Measurements from ENCODE around the gene CACNA1I. TPM values are rescaled to one million over a fixed set of nuclear protein-coding genes. Genes with fewer than 3 reads are reported as not detected.

Gene CACNA1I
- total and polyA plus RNA-seq, 2 donors (not counting 3 experiments of a cell fraction or from before 2014, with no cell fraction given), result not detected

DNA sequence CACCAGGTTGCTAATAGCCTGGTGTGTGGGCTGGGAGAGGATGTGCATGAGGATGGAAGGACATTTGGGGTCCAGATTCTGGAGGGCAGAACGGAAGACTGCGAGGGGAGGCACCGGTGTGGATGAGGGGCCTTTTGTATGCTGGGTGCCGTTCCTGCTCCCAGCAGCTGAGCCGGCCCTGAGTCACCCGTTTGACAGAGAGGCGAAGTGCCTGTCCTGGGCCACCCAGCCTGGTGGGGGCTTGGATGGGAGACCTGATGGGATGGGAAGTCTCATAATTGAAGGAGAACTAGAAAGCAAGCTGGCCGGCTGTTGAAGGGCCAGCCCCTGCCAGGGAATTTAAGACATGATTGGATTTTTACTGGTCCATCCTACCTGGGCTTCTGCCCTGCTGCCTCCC lies 10.8 kb downstream of the CACNA1I start:
- FAIRE-seq (no peak), DNase-seq (ENCODE audit: low read depth, low spot score) (no peak)
- H3K9me3 ChIP-seq (replicated peaks; ENCODE audit: control insufficient read depth, insufficient read depth, low read length), result no peaks in the 10 kb centered on the region
- H2AFZ ChIP-seq (ENCODE audit: low read depth, low read length), result no peak overlapping the region
- H3K79me2 ChIP-seq (ENCODE audit: control insufficient read depth, insufficient read depth, low read length), result no peaks in the 10 kb centered on the region
- H3K9ac ChIP-seq (replicated peaks; ENCODE audit: extremely low read depth, insufficient read depth, low read length), result no peak overlapping the region
- no peak for TF ChIP-seq EZH2 (IDR thresholded peaks at IDR 0.05; ENCODE audit: borderline replicate concordance, low read depth, low read length, severe bottlenecking)
- no peak for TF ChIP-seq MYC (IDR thresholded peaks at IDR 0.05; ENCODE audit: low read depth, low read length)
- no peak for TF ChIP-seq GATA2 (IDR thresholded peaks at IDR 0.05; ENCODE audit: insufficient read depth, insufficient read length, low read depth, low read length)
- TF ChIP-seq POLR2AphosphoS5 (IDR thresholded peaks at IDR 0.05; ENCODE audit: insufficient read depth, low read depth, low read length), result no peak
- TF ChIP-seq, protein P1, sequence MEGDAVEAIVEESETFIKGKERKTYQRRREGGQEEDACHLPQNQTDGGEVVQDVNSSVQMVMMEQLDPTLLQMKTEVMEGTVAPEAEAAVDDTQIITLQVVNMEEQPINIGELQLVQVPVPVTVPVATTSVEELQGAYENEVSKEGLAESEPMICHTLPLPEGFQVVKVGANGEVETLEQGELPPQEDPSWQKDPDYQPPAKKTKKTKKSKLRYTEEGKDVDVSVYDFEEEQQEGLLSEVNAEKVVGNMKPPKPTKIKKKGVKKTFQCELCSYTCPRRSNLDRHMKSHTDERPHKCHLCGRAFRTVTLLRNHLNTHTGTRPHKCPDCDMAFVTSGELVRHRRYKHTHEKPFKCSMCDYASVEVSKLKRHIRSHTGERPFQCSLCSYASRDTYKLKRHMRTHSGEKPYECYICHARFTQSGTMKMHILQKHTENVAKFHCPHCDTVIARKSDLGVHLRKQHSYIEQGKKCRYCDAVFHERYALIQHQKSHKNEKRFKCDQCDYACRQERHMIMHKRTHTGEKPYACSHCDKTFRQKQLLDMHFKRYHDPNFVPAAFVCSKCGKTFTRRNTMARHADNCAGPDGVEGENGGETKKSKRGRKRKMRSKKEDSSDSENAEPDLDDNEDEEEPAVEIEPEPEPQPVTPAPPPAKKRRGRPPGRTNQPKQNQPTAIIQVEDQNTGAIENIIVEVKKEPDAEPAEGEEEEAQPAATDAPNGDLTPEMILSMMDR (IDR thresholded peaks at IDR 0.05; ENCODE audit: extremely low read depth in 1 of 2, insufficient read depth in 1 of 2, low read depth in 1 of 2, low read length in 2 of 2), result no peak
- TF ChIP-seq, protein P2, sequence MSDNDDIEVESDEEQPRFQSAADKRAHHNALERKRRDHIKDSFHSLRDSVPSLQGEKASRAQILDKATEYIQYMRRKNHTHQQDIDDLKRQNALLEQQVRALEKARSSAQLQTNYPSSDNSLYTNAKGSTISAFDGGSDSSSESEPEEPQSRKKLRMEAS (IDR thresholded peaks at IDR 0.05; ENCODE audit: insufficient read depth, insufficient read length), result no peak
- no peak for TF ChIP-seq FOS (IDR thresholded peaks at IDR 0.05; ENCODE audit: borderline replicate concordance, insufficient read depth, low read length)
- no peak for TF ChIP-seq JUN (IDR thresholded peaks at IDR 0.05; ENCODE audit: borderline replicate concordance, insufficient read depth, insufficient read length, low read depth)
- no peak for TF ChIP-seq POLR2A (IDR thresholded peaks at IDR 0.05; ENCODE audit: low read depth, low read length)
- no peak overlapping the region for H3K4me2 ChIP-seq (ENCODE audit: insufficient read depth, low read length)
- H3K36me3 ChIP-seq (ENCODE audit: control insufficient read depth in 2 of 2, extremely low read depth in 1 of 2, insufficient read depth in 2 of 2, low read length in 2 of 2), result no peaks in the 10 kb centered on the region
- H3K9me1 ChIP-seq (replicated peaks; ENCODE audit: control insufficient read depth, extremely low read depth, insufficient read depth, low read length), result no peaks in the 10 kb centered on the region
- intact Hi-C loops (cut with micrococcal nuclease), result no loop called here
- peaks cover 0 to 3% of the 10 kb centered on the region in 2 experiments for H3K27me3 ChIP-seq (ENCODE audit: control insufficient read depth in 2 of 2, insufficient read depth in 2 of 2, low read length in 2 of 2)
- POLR2A ChIA-PET, result no interaction called here
- no peak overlapping the region for H3K4me3 ChIP-seq (replicated peaks in 1 of 3; ENCODE audit: insufficient read depth in 1 of 3, low read depth in 1 of 3, low read length in 3 of 3)
- BruUV-seq (replicated peaks), result no TSS peak
- CTCF ChIA-PET, result no interaction called here
- no peaks in the 10 kb centered on the region for H4K20me1 ChIP-seq (replicated peaks; ENCODE audit: control insufficient read depth, extremely low read depth, insufficient read depth, low read length)
- dilution Hi-C loops (cut with MboI; ENCODE audit: extremely low pct_ligation_motif_present, low sequenced_read_pairs), result no loop called here
- no peaks in the 10 kb centered on the region for H3K4me1 ChIP-seq (ENCODE audit: control insufficient read depth, extremely low read depth, insufficient read depth, low read length)
- H3K27ac ChIP-seq (ENCODE audit: insufficient read depth, low read depth, low read length), result no peak overlapping the region
